Measurements from ENCODE around the gene SUGCT. TPM values are rescaled to one million over a fixed set of nuclear protein-coding genes. Genes with fewer than 3 reads are reported as not detected.
A peak's percentile ranks its signal among the peaks of the same experiment; 100 is the strongest.

Gene SUGCT
- total RNA-seq, 1 experiment from 2014 or later: 12.4 TPM

GRCh38 chr7:40519009-40519408 is 384.2 kb downstream of the SUGCT start:
- DNase-seq (ENCODE audit: low read depth): no peak

DNA sequence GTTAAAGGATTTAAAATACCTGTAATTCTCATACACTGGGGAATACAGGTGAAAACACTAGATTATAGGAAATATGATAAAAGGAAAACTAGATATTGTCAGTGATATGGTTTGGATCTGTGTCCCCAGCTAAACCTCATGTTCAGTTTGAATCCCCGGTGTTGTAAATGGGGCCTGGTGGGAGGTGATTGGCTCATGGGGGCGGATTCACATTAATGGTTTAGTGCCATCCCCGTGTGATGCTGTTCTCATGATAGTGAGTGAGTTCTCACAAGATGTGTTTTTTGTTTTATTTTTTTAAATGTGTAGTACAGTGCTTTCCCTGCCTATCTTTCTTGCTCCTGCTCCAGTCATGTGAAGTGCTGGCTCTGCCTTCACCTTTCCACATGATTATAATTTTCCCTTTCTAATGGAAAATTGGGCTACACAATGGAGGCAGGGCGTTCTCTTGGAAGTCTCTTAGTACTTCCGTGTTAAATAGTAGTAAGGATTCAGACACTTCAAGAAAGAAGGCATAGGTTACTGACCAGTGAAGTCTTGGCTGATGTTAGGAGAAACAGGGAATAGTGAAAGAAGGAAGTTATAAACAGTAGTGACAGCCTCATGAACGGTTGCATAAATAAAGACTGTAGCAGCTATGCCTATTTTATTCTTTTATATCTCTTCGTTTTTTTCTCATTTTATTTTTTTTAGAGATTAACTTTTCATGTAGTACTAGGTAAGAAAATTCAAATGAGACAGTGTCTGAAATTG is 386.4 kb downstream of the SUGCT start:
- no peak for DNase-seq (ENCODE audit: low read depth)

- DNase-seq (ENCODE audit: low read depth): peak; percentile 32
These were observed 391.0 kb downstream of the SUGCT start for GRCh38 chr7:40525764-40526163.

DNA sequence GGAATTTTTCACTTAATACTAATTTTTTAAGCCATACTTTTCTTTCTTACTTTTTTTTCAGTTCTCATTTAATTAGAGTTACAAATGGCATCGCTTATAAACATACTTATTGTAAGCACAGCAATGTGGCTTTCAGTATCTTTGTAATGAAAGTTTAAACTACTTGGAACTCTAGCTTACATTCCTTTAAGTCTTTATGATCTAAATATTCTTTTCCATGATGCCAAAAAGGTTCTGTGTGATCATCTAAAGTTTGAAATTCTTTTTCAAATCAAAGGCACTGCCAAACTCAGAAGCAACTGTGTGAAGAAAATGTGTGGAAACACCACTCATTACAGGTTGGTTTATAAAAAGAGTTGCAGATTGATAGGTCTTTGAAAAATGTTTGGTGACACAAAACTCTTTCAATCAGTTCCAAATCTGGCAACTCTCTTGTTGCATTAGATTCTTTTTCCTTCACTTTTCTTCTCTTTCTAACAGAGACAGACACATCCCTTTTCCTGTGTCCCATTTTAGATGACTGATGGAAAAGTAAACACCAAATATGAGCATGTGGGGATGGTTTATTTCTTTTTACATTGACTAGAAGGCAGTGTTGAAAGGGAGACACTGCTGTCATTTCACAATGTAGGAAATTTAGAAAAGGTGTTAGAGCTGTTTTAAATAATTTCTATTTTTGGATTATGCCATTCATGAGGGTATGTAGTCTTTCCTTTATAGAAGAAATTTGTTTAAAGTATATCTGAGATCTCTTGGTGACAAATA is 392.3 kb downstream of the SUGCT start:
- DNase-seq (ENCODE audit: low read depth): no peak

- no peak for DNase-seq (ENCODE audit: low read depth)
These were observed 392.9 kb downstream of the SUGCT start for GRCh38 chr7:40527723-40528122.

DNA sequence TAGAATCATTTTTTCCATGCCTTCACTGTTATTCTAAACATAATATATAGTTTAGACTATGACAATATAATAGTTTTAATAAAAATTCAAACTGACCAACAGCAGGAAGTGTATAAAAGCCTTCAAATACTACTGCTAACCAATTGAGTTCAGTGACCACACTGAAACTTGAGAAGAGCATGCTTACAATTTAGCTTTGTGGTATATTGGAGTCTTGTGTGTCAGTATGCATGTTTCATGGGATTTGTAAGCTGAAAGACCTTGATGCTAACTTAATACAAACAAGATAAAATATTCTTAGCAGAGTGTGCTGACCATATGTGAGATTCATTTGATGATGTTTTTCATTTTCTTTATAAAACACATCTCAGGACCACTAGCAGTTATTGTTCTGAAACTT is 395.5 kb downstream of the SUGCT start:
- peak; percentile 13 for DNase-seq (ENCODE audit: low read depth)

DNA sequence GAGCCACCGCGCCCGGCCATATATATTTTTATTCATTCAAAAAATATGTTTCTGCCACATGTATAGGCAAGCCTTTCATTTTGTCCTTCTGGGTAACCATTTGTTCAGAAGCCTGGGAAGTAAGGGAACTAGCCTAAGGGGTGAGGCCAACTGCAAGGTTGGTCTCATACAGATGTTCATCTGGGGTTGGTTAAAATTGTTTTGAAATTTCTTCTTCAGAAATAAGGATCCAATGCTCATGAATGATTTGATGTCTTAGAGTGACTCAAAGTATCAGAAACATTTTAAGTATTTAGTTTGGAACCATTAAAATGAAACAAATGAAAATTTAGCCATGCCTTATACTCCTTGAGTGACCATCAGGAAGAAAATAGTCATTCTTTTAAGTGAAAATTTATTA is 397.2 kb downstream of the SUGCT start:
- no peak for DNase-seq (ENCODE audit: low read depth)

- DNase-seq (ENCODE audit: low read depth): peak; percentile 22
These were observed 400.9 kb downstream of the SUGCT start for GRCh38 chr7:40535678-40536077.

- DNase-seq (ENCODE audit: low read depth): peak; percentile 8
These were observed 401.6 kb downstream of the SUGCT start for GRCh38 chr7:40536421-40536820.

GRCh38 chr7:40538281-40538680 is 403.5 kb downstream of the SUGCT start:
- peak; percentile 53 for DNase-seq (ENCODE audit: low read depth)

DNA sequence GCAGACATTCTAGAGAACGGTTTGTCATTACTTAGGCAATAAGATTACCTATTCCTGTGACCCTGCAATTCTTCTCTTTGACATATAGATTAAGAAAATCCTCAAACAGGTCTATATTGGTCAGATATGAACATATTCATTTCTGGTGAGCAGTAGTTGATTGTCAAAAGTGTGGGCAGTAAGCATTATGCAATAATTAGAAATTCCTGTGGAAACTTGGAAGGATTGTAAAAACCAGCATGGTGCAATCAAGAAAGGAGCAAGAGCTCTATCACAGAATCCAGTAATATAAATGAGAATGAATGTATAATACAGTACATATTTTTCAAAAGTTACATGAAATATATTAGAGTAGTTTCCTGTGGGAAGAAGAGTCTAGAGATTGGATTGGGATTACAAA is 406.5 kb downstream of the SUGCT start:
- no peak for DNase-seq (ENCODE audit: low read depth)

DNA sequence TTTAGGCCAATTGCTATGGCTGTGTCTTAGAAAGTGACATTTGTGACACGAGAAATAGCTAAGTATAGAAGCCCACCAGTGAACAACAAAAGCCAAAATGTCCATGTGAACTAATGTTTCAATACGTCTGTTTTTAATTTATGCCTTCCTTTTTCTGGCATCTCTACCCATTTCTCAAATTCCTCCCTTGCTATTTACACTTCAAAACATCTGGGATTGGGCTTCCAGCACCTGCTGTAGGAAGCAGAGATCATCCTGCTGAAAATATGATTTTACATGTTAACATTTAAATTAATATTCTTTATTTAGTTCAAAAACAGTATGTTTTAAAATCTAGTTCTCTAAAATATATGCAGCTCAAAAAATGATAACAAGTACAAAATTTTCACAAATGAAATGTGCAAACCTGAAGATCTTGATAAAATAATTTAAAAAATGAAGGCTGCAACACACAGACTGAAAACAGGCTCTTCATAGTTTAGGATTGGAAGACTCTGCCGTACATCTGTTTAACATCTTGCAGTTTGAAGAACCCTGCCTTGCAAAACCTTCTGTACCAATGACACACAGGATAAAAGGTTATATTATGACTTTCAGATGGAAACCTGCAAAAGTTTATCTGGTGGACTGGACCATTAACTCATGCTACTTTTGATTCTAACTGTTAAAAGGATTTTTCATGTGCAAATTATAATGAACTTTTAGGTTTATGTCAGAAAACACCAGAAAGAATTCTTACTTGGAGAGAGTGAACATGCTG is 408.4 kb downstream of the SUGCT start:
- peak; percentile 22 for DNase-seq (ENCODE audit: low read depth)

GRCh38 chr7:40544221-40544723 is 409.5 kb downstream of the SUGCT start:
- no peak for DNase-seq (ENCODE audit: low read depth)

GRCh38 chr7:40544871-40545303 is 410.1 kb downstream of the SUGCT start:
- peak; percentile 9 for DNase-seq (ENCODE audit: low read depth)

GRCh38 chr7:40545739-40546138 is 410.9 kb downstream of the SUGCT start:
- DNase-seq (ENCODE audit: low read depth): no peak

- DNase-seq (ENCODE audit: low read depth): peak; percentile 67
These were observed 412.1 kb downstream of the SUGCT start for GRCh38 chr7:40546616-40547501.

GRCh38 chr7:40549372-40550039 is 414.7 kb downstream of the SUGCT start:
- no peak for DNase-seq (ENCODE audit: low read depth)

DNA sequence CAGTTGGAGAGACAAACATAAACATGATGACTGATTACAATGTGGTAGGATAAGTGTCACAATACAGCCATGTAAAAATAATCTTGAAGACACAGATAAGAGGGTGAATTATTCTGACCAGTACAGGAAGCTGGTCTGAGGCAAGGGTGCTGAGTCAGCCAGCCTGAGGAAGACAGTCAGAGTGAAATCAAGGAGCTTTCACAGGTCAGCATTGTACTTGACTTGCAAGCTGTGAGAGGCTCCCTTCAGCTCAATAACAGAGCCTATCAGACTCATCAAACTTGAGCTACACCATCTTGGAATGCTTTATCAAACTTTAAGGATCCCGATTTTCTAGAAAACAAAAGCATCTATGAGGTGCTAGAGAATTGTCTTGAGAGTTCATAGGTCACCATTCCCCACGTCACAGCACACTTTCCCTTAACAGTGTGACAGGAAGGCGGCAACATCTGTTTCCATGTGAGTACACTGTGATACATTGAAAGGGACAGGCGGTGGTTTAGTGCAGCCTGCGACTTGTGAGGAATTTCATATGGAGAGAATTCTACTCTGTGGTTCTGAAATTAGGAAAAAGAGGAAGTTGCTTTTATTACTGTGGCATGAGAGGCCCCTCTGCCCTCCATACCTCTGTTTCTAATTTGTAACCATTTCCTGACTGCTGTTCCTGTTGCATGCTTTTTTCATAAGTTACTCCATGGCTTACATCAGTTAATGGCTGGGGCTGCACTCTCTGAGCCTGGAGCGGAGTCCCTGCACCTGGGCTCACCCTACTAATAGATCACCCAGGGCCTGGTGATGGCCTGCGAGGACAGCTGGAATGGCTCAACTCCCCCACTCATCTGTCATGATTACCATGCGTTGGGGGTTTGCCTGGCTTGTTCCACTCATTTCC is 417.1 kb downstream of the SUGCT start:
- peak; percentile 82 for DNase-seq (ENCODE audit: low read depth)

- DNase-seq (ENCODE audit: low read depth): no peak
These were observed 425.9 kb downstream of the SUGCT start for GRCh38 chr7:40560672-40561071.

DNA sequence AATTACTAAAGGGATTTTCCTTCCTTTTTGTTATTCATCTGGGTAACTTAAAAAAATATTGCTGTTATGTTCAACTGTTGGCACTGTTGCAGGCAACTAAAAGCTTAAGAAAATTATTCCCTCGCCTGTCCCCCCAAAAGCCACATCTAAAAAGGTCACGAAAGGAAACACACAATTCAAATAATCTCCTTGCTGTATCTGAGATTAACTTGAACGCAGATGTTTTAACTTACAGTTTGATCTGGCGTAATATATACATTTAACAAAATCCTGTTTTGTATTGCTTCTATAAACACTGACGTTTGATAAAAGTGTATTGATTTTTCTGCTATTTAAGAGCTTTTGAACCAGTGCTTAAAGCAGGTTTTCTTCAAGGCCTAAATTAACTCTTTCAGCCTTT is 432.1 kb downstream of the SUGCT start:
- no peak for DNase-seq (ENCODE audit: low read depth)

Data from RPMI7951 (cell line).